ENCODE data around the gene SFTA2. TPM values are rescaled to one million over a fixed set of nuclear protein-coding genes. Genes with fewer than 3 reads are reported as not detected.

Gene SFTA2
- total RNA-seq, 1 donor from 2014 or later, result not detected

DNA sequence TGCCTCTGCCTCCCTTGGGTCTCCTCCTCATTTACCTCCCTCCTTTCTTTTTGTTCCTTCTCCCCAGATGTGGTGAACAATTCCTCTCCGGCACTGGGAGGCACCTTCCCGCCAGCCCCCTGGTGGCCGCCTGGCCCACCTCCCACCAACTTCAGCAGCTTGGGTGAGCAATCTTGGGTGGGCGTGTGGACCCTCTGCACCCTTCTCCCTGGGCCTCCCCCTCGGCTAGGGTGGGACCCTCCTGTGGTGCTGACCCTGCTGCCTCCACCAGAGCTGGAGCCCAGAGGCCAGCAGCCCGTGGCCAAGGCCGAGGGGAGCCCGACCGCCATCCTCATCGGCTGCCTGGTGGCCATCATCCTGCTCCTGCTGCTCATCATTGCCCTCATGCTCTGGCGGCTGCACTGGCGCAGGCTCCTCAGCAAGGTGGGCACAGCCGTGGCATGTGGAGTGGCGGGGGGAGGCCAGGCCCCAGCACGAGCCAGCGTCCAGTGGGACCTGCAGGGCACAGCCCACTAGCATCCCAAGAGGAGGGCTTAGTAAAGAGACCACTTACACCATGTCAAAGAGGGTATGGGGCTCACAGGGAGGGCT is 38.9 kb downstream of the SFTA2 start:
- intact Hi-C loops (cut with micrococcal nuclease), result no loop called here

DNA sequence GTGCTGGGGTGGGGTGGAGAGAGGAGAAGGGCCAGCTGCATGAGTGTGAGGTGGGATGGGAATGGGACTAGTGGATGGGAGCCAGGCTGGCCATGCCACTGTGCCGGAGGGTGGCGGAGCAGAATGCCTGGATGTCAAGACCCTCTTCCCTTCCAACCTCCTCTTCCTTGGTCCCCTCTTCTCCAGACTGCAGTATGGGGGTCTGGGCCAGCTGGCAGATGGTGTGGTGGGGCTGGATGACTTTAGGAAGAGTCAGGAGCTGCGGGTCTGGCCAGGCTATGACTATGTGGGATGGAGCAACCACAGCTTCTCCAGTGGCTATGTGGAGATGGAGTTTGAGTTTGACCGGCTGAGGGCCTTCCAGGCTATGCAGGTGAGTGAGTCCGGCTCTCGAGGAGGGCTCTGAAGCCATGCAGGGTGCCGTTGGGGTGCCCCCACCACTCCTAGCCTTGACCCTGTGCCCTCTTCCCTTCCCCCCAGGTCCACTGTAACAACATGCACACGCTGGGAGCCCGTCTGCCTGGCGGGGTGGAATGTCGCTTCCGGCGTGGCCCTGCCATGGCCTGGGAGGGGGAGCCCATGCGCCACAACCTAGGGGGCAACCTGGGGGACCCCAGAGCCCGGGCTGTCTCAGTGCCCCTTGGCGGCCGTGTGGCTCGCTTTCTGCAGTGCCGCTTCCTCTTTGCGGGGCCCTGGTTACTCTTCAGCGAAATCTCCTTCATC is 40.0 kb downstream of the SFTA2 start:
- intact Hi-C loops (cut with micrococcal nuclease), result no loop called here

DNA sequence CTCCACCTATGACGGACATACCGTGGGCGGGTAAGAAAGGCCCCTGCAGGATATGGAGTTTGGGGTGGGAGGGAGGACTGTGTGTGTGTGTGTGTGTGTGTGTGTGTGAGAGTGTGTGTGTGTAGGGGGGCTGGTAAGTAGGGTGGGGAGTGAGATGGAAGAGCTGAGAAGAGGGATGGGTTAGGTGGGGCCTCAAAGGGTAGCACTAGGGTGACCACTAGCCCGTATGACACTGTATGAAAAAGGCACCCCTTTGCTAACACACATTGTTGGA is 40.6 kb downstream of the SFTA2 start:
- intact Hi-C loops (cut with micrococcal nuclease), result no loop called here

DNA sequence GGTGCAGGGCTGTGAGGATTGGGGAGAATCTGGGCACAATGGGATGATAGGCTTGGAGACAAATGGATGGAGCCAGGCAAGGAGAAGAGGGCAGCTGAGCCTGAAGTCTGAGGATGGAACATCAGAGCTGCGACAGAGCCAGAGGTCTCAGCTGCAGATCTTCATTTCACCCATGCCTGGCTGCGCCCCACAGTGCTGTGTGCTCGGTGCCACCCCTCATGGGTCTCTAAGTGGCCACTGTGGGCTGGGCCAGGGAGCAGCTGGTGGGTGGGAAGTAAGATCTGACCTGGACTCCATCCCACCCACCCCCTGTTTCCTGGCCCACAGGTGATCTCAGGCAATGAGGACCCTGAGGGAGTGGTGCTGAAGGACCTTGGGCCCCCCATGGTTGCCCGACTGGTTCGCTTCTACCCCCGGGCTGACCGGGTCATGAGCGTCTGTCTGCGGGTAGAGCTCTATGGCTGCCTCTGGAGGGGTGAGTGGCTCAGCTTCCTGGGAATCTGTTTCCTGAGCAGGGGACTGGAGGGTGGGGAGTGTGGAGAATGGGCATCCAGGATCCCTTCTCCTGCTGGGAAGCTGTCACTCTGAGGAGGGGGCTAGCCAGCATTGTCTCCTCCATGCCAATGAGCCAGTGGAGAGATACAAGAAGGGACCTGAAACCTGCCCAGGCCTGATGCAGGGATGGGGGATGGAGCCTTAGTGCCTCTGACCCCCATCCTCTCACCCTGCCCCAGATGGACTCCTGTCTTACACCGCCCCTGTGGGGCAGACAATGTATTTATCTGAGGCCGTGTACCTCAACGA is 41.1 kb downstream of the SFTA2 start:
- intact Hi-C loops (cut with micrococcal nuclease), result no loop called here

DNA sequence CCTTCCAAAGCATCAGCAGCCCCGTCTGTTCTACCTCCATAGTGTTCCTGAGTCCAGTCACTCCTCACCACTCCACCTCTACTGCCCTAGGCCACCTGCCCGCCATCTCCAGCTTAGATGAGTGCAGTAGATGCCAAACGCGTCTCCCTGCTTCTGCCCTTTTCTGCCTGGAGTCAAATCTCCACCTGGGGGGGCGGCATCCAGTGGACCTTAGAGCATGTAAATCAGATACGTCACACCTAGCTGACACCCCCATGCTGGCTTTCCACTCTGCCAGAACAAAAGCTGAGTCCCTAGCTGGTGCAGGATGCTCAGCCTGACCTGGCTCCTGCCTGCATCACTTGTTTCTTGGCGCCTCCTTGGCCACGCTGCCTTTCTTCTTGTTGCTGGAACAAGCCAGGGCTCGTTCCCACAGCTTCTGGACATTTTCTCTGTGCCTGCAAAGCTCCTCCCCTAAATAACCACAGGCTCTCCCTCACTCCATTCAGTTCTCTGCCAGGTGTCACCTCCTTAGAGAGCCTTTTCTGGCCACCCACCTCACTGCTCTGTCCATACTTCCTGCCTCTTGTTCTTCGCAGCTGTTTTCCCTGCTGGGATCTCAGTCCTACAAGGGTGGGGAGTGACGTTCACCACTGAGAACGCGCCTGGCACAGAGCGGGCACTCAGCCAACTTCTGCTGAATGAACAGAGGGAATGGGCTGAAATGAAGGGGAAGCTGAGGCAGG is 41.9 kb downstream of the SFTA2 start:
- intact Hi-C loops (cut with micrococcal nuclease), result no loop called here

DNA sequence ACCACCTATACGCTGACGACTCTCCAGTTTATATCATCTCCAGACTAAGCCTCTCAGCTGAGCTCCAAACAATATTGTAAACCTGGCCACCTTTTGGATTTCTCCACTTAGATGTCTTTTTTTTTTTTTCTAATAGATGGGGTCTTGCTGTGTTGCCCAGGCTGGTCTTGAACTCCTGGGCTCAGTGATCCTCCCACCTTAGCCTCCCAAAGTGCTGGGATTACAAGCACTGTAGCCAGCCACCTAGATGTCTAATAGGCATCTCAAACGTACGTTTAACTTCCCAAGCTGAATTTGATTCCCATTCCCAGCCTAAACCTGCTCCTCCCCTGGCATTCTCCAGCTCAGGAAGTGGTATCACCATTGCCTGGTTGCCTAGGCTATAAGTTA is 42.5 kb downstream of the SFTA2 start:
- intact Hi-C loops (cut with micrococcal nuclease), result no loop called here

DNA sequence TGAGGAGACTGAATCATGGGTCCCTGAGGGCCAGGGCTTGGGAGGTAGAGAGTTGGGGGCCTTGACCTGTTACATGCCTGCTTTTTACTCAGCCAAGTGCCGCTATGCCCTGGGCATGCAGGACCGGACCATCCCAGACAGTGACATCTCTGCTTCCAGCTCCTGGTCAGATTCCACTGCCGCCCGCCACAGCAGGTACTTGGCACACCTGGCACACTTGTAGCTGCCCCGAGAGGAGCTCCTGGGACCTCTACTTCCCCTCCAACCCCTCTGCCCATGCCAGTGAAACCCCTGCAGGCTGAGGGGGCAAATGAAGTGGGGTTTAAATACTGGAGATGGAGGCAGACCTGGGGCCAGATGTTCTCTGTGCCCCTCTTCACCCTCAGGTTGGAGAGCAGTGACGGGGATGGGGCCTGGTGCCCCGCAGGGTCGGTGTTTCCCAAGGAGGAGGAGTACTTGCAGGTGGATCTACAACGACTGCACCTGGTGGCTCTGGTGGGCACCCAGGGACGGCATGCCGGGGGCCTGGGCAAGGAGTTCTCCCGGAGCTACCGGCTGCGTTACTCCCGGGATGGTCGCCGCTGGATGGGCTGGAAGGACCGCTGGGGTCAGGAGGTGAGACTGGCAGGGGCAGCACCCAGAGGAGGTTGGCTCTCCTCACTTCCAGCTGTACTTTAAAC is 43.0 kb downstream of the SFTA2 start:
- intact Hi-C loops (cut with micrococcal nuclease), result no loop called here

DNA sequence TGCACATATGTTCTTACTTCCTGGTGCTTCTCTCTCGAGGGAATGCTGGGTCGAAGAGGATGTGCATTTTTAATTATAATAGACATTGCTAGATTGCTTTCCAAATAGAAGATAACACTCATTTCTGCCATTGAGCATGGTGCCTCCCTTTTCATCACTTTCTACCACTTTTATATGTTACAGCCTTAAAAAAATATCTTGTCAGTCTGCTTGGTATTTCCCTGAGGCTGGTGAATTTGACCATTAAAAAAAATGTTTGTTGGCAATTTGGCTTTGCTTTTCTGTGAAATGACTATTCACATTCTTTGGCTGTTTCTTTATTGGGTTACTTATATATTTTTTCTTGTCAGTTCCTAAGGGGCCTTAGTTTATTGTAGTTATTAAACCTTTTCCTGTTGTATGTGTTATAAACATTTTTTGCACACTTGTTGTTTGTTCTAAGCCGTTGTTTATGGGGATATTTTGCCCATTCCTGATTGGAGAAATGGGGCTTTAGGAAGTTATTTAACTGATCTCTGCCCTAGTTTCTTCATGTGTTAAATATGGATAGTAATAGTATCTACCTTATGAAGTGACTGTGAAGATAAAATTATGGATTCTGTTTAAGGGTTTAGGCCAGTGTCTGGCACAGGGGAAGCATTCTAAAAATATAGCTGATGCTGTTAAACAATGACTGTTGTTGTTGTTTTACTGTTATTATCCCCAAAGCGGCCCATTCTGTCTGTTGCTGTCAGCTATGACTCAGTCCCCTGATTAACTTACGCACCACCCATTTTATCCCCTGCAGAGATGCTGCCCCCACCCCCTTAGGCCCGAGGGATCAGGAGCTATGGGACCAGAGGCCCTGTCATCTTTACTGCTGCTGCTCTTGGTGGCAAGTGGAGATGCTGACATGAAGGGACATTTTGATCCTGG is 43.8 kb downstream of the SFTA2 start:
- intact Hi-C loops (cut with micrococcal nuclease), result no loop called here

DNA sequence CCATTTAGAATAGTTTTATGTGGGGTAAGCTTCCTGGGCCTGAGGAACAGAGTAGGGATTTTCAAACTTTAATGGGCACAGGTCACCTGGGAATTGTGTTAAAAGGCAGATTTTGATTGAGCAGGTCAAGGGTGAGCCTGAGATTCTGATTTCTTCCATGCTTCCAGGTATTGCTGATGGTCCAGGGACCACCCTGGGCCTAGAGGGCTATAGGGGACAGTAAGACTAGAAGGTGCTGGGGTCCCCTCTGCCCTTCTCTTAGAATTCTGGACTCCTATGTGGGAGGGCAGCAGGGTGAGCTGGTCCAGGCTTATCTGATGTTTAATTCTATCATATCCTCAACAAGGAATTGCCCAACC is 45.1 kb downstream of the SFTA2 start:
- intact Hi-C loops (cut with micrococcal nuclease), result no loop called here

DNA sequence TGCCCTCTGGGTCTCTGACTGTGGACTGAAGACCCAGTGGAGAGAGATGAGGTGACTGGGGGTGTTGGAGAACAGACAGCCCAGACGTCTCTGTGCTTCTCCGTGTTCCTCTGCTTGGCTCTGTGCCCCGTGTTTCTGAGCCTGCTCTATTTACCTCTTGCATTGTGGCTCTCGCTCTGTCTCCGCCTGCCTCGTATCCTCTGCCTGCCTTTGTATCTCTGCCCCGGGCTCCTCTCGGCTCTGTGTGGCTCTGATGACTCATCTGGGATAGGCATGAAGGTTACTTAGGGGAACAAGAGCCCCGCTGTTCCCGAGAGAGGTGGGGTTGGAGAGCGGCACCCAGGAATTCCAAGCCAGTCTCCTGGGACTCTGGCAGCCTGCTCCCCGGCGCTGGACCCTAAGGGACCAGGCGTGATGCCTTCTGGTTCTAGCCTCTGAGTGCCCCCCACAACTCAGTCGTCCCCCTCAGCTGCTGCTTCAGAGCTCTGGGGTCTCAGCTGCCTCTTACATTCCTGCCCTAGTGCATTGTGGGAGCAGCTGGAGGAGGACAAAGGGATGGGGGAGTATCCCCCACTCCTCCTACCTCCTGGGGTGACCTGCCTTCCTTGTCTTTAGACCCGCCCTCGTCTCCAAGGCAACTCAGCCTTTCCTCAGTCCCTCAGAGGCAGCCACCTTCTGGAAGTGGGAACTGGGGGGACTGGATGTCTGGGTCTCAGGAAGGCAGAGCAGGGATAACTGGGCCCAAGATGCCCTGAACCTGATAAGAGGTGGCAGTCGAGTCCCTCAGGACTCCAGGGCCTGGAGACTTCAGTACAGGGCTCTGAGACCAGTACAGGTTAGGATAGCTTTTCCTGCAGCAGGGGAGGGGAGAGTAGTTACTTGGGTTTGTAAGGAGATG is 45.7 kb downstream of the SFTA2 start:
- intact Hi-C loops (cut with micrococcal nuclease), result loop anchor here (2.0 kb wide), 2 partner anchors 29 to 149 kb away; partner anchors contain the start of gene VARS2

DNA sequence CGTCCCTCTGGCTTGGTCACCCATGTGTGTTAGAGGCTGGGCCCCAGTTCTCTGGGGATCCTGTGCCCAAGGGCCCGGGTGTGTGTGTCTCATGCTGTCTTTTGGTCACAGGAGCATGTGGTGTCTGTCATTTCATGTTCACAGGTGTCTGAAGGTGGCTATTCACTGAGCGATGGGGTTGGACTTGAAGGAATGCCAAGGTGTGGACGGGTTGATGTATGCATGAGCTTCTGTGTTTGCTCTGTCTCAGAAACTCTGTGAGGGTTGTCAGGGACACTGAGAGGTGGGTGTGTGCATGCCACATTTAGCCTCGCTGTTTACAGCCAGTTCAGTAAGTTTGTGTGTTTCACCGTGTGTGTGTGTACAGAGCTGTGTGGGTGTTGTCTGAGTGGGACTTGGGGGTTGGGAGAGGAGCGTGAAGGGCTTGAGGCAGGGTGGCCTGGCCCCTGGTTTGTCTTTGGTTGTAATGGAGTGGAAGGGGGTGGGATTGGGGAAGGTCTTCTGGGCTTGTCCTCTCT is 46.4 kb downstream of the SFTA2 start:
- intact Hi-C loops (cut with micrococcal nuclease), result loop anchor here (2.0 kb wide), 2 partner anchors 29 to 149 kb away; partner anchors contain the start of gene VARS2

DNA sequence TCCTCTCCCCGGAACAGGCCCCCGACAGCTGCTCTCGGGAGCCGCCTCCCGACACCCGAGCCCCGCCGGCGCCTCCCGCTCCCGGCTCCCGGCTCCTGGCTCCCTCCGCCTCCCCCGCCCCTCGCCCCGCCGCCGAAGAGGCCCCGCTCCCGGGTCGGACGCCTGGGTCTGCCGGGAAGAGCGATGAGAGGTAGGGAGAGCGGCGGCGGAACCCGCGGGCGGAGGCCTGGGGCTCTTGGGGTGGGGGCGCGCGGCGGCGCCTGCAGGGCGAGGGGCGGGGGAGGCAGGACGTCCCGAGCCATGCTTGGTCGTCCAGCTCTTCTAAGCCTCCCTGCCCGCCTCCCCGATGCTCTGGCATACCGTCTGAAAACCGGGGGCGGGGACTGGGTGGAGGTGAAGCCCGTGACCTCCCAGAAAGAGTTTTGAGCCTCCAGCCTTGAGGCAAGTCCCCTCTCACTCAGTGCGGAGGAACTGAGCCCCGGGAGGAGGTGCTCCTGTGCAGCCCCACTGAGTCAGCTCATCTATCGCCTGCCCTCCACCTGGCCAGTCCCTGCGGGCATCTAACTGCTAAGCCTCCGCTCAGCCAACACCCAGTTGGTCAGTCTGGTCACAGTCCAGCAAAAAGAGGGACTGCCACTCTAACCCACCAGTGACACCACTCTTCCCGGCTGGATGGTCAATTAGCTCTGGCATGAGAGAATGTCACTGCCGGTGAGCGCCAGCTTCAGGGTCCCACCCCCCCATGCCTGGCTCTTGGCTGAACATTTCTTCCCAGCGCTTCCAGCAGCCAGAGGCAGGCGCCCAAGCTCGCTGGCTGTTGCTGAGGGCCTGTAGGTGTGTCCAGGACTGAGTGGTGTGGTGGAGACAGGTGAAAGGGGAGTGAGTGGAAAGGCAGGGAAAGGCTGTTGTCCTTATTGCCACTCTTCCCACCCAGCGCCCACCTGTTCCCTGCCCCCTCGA is 47.2 kb downstream of the SFTA2 start:
- intact Hi-C loops (cut with micrococcal nuclease), result loop anchor here (2.0 kb wide), 2 partner anchors 30 to 148 kb away; partner anchors contain the start of gene VARS2

DNA sequence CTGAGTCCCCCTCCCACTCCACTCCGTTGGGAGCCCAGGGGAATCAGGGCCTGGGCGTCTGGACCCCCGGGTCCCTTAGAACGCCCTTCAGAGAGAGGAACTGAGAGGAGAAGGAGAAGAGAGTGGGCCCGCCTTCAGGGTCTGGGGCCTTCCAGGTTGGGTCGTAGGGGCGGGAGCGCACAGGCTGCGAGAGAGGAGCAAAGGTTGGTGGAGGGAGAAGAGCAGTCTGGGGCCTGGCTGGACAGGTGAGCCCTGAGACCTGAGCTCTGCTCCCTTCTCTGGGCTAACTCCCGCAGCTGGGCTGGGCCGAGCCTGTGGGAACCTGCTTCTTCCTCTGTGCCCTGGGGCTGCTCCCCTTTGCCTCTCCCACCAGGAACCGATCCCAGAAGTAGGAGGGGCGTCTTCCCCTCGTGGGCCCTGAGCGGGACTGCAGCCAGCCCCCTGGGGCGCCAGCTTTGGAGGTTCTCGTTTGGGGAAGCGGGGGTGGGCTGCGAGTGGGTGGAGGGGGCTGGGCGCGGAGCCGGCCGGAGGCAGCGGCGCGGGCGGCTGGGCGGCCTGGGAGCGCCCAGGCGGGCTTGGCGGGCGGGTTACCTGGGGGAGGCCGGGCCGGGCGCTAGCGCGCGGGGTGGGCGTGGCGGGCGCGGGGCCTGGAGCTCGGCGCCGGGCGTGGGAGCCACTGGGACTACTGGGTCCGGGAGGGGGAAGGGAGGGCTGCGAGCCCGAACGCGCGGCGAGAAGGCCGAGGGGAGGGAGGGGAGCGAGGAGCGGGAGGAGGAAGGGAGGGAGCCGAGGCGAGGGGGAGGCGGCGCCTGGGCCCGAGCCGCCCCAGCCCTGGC is 48.1 kb downstream of the SFTA2 start, which contains the start of gene DDR1:
Gene DDR1, plus strand, starts transcription at position 835 of the 836 bp plus-strand sequence. CDS start 4,211 bp downstream, outside the sequence.
- intact Hi-C loops (cut with micrococcal nuclease), result loop anchor here (2.0 kb wide), 2 partner anchors 31 to 147 kb away; partner anchors contain the start of gene VARS2

DNA sequence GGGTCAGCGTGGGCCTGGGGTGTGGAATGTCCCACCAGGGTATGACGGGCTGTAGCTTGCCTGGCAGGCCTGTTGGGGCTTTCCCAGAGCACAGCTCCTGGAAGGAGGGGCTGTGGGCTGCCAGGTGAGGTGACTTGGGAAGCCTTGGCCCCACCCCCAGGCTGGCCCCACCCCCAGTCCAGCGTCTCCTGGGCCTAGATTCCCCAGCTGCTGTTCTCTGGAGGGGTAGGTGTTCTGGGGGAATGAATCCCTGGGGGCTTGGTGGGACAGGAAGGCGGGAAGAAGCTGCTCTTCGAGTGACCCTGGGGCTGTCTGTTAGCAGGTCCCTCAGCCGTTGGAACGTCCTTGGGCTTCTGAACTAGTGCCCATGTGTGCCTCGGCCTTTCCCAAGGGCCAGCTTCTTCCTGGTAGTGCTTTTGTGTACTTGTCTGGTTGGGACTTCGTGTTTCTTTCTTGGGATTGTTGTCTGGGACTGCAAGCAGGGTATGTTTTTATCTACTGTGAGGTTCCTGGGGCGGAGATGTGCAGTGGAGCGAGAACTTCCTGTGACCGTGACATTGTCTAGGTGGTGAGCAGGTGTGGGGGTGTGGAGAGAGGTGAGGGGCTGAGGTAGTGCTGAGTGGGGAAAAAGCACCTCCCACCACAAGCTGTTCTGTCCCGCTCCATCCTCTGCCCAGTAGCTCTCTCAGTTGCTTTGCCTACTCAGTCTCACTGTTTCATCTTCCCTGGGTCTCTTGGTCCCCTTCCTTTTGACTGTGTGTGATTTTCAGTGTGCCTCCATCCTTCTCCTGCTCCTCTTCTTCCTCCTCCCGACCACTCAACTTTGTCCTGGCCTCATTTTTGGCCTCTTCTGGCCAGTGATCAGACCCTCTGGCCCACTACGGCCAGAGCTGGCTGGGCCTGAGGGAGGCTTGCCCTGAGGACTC is 48.9 kb downstream of the SFTA2 start:
- intact Hi-C loops (cut with micrococcal nuclease), result no loop called here

DNA sequence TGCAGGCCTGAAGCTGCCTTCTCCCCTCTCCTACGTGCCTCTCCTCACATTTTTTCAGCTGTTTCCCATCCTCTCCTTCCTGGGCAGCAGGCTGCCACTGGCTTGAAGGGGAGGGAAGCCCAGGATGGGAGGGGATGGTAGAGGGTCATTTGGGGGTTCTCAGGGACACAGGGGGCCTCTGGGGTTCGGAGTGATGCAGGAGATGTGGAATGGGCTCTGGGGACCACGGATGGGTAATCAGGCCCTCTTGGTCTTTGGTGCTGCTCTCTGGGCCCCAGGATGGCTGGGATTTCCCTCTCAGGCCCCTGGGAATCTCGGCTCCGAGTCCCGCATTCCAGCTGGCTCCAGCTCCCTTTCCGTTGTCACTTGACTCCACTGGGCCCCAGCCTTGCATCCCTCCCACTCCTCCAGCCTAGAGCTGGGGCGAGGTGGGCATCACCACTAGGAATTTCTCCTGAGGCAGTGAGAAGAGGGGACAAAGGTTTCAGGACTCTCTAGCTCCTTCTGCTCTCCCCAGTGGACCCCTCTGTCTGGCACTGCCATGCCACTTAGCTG is 49.7 kb downstream of the SFTA2 start:
- intact Hi-C loops (cut with micrococcal nuclease), result no loop called here
